GM18508 (cell line): ENCODE results near the gene LHX6.

Experiments
- ATAC-seq: cut with Tn5 transposase; IDR thresholded peaks from one replicate; pipeline ENCODE4 v1.9.1; 2021; ENCODE audit warnings: moderate number of reproducible peaks; ENCODE audit not compliant: insufficient read depth, unreplicated experiment

Gene LHX6

DNA sequence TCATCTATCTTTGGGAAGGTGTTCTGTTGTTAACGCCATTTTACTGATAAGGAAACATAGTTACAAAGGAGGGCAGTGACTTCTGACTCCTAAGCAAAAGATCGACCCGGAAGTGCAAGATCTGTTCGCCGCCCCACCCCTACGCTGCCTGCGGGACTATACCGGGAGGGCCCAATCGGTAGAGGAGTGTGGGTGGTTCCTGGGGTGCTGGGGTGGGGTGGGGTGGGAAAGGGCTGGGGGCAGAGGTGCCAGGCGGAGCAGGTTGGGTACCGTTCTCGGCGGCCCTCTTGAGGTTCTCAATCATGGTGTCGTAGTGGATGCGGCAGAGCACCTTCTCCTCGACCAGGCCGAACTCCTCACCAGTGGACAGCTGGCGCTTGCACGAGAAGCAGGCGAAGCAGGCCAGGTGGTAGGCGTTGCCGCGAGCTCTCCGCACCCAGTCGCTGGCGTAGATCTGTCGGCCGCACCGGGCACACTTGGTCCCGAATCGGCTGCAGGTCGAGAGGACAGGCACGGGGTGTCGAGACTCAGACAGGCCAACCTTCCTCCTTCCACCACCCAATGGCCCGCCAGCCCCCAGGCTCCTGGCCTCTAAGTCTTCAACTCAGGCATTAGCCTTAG lies 11.8 kb downstream of the LHX6 start:
- ATAC-seq, result no peak

DNA sequence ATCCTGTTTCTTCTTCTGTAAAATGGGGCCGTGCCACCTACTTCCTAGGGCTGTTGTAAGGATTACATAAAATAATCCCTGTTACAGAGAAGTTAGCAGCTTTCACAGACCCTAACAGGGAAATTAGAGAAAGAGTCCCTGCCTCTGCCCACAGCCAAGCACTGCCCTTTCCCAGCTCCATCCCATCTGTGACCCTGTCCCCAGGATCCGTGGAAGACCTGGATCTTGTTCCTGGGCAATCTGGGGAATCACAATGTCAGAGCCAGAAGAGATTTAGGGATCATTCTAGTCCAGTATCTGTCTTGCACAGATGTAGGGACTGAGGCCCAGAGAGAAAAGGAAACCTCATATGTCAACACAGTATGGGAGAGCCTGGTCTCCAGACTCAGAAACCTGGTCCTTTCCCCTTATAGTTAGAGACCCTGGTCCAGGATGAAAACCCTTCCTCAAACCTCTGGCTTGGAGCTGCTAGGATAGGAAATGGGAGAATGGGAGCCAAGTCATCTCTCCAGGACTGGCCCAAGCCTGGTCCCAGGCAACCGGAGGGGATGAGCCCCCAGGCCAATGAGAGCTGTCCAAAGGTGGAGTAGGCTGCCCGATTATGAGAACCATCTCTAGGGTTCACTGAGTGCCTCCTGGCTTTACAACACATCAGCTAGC lies 12.5 kb downstream of the LHX6 start:
- no peak for ATAC-seq

DNA sequence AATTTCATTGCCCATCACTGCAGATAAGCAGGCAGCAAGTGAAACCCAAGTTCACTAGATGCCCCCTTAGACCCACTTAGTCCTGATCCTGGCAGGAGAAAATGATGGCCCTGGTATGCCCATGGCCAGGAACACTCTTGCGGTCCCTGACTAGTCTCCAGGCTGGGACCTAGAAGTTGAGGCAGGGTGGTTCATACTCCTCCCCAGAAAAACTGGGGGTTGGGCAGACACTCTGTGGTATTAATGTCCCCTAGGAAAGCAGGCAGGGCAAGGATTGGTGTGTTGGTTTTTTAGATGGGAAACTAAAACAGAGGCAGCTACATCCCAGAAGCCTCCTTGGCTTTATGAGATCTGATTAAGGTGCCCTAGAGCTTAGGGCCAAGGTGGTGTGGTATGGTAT lies 13.1 kb downstream of the LHX6 start:
- ATAC-seq, result no peak

DNA sequence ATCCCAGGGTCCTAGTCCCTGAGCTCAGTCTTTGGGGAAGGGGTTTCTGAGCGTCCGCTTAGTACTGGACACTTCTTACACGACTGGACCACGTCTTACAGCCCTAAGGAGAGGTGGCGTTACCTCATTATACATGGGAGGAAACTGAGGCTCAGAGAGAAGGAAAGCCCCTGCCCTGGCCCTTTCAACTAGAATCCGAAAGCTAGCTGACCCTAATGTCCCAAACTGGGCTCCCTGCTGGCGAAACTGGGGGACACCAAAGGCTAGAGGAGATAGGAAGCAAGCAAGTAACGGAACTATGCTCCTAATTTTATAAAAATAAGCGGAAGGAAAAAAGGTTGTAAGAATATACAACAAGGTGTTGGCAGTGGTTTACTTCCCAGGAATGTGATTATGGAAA lies 14.2 kb downstream of the LHX6 start:
- no peak for ATAC-seq

DNA sequence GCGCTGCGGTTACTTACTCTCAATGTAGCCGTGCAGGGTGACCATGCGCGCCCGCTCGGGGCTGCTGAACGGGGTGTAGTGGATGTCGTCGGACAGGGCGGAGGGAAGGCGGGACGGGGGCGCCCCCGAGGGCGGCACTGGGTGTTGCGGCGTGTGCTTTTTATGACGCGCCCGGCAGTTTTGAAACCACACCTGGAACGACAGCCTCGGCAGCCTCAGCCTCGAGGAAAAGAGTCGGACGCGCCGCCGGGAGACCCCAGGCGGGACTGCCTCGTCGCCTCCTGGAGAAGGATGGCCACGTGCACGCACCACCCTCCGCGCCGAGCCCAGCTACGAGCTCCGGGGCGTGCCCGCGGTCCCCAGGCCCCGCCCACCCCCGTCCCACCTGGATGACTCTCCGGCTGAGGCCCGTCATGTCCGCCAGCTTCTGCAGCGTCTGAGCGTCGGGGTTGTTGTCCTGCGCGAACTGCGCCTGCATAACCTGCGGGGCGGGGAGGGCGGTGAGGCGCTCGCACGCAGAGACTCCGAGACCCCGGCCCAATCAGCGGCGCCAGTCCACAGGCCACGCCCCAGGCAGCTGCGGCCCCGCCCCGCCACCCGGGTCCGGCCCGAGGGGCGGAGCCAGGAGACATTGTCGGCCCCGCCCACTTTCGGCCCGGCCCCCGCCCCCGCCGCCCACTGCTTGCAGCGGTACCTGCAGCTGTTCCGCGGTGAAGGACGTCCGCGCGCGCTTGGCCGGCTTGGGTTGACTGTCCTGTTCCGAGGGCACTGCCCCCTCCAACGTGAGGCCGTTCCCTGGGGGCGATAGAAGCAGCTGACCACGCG lies 15.0 kb downstream of the LHX6 start:
- no peak for ATAC-seq

DNA sequence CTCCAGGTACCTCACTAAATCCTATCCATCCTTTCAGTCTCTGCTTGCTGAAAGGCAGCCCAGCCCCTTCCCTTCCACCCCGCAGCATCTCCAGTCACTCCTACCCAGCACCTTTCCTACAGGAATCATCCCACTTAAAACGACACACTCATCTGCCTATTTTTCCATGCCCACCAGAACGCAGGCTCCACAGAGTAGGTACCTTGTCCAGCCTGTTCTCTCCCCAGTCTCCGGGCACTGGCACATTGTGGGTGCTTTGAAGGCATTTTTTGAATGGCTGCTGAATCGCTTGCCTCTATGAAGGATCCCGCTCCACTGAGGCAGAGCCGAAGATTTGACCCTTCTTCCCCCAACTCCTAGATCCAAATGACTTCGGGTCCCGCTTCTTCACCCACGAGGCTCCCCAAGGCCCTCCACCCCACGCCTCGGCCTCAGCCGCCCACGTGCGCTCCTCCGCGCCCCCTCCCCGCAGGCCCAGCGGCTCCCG lies 15.6 kb downstream of the LHX6 start:
- no peak for ATAC-seq

DNA sequence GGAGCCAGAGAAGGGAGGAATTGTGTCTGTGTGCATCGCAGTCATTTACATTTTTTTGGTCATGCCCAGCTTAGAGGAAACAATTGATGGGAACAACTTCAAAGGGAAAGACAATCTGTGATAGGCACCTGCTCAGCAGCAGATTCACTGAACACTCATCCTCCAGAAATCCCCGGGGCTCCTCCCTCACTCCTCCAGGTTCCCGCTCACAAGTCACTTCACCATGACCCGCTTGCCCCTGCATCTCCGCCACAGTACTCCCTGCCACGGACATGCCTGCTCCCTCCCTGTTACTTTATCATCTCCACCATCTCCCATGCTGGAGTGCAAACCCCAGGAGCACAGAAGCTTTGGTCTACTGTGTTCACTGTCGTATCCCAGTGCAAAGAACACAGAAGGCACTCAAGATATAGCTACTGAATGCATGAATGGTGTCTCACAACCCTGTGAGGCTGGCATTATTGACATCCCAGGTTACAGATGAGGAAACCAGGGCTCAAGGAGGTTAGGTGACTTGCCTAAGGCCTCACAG lies 16.2 kb downstream of the LHX6 start:
- no peak for ATAC-seq

DNA sequence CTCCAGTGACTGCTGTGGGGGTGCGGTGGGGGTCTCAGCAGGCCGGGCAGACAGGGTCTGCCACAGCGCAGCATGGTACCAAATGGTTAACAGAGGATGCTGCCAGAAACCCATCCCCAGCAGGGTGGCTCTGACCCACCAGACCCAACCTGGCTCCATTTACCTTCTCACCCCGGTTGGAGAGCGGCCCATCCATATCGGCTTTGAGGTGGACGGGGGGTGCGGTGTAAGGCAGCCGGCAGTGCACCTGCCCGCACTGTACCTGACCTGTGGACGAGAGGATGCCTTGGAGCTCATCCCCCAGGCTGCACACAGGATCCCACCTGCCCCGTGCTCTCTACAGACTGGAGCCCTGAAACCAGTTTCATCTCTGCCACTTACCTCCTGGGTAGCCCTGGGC lies 19.3 kb downstream of the LHX6 start:
- no peak for ATAC-seq

DNA sequence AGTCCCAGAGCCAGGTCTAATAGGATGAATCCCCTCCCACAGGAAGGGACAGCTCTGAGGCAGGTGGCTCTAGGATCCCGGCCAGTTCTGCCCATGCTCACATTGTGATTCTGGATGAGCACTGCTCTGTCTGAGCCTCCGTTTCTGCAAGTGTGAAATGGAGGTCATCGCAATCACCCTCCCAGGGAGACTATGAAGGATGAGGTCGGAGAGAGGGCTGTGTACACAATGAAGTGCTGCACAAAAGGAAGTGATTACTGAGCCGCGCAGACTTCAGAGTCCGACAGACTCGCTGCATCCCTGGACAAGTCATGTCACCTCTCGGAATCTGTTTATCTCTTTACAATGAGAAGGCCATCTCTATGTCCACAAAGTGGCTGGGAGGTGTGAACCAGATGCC lies 21.7 kb downstream of the LHX6 start:
- ATAC-seq, result no peak

DNA sequence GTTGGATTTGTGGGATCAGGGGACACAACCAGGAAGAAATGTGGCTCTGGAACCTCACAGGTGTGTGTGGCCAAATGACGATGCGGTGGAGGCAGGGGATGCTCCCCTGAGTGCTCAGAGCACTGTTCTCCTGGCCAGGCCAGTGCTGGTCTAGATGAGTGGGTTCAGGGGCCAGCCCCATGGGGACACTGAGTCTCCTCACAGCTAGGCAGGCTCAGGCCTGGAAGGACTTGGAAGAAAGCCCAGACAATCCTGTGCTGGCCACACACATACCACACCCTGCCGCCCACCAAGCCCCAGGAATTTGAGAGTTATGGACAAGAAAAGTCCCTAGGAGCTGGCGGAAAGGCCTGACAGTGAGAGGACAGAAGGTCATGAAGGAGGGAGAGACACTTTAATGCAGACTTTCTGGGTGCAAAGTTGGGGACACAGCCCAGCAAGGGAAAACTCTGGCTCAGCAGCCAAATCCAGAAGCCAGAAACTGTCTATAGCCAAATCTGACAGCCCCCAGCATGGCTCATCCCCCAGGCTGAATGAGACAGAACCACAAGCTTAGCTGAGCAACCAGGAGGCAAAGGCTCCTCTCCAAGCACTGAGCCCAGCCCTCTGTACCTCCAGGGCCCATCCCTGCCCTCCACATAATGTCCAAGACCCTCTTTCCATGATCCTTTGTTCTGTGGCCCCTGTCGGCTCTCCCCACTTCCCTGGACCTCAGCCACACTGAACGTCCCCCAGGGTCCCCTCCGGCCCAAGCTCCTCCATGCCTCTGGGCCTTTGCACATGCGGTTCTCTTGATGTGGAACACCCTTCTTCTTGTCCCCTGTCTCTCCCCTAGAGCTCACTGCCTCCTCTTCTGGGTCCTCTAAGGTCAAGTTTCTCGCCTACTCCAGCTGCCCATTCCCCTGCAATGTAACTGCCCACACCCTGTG lies 22.4 kb downstream of the LHX6 start:
- no peak for ATAC-seq

DNA sequence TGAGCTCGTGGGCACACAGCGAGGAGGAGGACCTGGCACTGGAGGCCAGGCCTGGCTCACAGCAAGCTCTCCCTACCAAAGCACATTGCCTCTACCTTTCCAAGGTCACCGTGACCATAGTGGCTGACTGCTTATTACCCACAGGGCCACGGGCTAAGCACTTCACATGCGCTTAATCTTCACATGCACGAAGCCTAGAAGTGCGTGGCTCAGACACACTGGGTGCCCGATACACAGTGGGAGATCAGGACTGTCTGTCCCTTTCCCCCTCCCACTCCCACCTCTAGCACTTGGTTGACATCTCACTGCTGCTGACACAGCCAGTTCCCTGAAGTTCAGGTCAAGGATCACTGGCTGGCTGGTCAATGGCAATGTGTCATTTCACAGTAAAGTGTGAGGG lies 23.6 kb downstream of the LHX6 start:
- ATAC-seq, result no peak

DNA sequence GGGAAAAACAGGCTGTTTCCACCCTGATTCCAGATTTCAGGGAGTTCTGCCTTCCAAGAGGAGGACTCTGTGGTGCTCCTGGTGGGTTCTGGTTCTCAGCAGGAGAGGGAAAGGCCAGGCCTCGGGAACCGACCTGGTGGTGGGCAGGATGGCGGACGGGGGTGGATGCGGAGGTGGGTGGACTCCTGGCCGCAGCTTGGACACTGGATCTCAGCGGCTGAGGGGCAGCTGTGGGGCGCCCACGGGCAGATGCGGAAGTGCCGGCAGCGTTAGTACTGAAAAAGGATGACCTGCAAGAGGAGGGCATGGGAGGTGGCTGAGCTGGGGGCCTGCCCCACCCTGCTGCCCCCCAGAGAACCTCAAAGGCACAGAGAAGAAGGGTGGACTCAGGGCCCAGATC lies 24.3 kb downstream of the LHX6 start:
- ATAC-seq, result no peak

DNA sequence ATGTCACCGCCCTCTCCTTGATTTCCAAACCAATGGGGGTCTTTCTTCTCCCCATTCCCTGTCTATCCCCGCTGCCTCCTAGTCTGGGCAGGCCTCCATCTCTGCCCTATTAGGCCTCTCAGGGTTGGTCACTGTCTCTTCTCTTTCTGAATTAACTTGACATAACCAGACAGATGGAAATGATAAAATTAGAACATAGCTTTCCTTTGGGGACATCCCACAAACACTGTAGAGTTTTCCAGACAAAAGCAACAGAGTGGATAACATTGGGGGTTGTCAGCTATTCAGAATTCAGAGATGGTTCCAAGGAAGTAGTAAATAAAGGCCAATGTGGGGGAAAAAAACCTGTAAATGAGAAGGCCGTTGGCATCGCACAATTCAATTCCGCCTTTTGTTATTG lies 24.7 kb downstream of the LHX6 start:
- ATAC-seq, result no peak

DNA sequence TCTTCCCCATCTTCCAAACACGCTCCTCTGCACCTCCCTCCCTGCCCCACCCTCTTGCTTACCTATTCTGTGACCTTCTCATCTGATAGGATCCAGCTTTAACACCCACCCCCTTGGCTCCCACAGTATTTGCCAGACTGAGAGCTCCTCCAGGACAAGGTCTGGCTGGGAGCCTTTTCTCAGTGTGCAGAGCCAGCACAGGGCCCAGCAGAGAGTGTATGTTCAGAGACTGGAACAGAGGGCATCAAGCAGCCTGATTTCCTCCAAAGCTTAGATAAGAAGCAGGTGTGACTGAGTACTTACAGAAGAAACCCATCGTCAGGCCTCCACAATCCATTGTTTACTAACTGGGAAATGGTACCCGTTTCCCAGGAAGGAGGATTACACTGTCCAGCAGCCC lies 26.6 kb downstream of the LHX6 start:
- no peak for ATAC-seq

DNA sequence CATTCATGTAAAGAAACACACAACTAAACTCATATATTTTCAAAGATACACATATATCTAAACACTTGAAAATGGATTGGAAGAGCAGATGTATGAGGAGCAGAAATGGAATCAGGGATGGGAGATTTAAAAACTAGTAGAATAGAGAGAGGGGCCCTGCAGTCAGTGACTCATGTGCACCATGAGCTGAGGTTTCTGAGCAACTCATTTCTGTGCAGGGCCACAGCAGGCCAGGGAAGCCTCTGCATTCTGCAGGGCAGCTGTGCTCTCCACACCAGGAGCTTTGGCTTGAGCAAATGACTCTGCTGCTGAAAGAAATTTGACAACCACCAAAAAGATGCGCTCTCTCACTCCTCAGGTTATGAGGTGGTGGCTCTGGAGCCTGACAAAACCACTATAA lies 27.1 kb downstream of the LHX6 start:
- no peak for ATAC-seq

DNA sequence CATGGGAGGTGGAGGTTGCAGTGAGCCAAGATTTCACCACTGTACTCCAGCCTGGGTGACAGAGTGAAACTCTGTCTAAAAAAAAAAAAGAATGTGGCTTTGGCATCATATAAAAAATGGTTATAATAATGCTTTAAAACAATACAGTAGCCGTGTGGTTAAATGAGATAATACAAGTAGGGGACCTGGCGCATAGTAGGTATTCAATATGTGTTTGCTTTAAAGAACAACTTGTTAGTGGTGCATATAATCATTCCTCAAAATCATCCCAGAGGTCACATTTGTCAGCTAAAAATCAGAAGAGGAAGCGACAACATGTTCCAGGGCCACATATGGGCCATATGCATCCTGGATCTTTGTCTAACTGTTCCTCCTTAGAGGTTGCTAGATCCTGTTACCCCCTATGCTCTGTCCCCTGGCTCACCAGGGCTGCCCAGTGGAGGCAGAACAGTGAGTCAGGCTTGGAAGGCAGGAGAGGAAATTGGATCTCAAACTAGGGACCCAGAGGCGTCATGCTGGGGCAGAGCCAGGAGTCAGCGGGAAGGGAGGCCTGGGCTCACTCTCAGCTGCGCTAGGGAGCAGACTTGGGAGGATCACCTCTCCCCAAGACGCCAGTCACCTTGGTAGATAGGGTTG lies 27.7 kb downstream of the LHX6 start:
- no peak for ATAC-seq

DNA sequence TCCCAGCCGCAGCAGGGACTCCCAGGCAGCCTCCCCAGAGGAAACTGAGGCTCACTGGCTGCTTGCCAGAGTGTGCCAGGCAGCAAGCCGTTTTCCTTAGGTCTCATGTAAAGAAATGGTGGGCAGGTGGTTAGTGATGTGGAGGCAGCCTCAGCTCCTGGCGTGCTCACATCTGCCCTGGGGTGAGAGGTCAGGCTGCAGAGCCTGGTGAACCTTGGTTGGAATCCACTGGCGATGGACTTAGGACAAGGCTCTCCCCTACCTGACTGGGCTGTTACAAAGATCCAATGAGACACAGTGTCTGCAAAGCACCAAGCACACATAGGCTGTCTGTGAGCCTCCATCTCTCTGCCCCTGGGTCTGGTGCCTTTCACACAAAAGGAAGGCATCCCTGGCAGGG lies 30.9 kb downstream of the LHX6 start:
- ATAC-seq, result no peak

DNA sequence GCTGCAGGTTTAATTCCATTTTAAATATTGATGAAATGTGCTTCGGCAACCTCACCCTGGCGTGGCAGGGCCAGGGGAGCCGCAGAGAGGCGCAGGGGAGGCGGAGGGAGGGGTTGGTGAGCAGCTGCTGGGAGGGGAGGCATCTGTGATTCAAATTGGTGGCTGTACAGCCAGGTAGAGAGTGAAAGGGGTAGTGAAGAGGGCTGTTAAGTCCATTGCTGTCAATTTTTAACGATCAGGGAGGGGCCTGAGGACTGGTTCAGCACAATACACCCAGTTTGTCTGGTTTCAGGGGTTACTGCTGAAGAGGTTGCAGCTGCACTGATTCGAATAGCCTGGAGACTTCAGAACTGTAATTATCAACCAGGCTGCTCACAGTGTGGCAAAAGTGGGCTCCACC lies 31.3 kb downstream of the LHX6 start:
- ATAC-seq, result no peak

DNA sequence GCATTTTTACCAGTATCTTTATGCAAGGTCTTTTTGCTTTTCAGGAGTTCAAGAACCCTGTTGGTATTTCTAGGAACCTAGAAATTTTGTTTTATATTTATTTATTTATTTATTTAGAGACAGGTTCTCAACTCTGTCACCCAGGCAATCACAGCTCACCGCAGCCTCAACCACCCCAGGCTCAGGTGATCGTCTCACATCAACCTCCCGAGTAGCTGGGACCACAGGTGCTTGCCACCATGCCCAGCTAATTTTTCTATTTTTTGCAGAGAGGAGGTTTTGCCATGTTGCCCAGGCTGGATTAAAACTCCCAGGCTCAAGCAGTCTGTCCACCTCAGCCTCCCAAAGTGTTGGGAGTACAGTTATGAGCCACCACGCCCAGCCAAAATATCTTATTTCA lies 32.9 kb downstream of the LHX6 start:
- ATAC-seq, result no peak

DNA sequence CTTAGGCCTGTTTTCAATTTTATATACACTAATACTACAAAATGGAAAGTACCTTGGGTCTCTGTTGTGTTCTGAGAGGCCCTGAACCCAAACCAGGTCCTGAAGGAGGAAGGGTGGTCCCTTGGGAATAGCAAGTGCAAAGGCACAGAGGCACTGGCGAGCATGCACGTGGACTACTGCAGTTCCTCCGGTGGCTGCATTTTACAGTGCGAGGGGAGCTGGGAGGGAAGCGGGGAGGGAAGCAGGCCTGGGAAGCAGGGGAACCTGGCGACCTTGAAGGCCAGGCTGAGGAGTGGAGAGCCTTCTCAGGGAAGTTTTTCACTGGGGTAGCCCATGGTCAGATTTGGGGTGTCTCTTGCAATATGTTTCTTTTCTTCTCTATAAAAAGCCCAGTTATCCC lies 35.1 kb downstream of the LHX6 start:
- no peak for ATAC-seq
